DMS 273 (cell line): ENCODE results near the gene CTXN3.
A peak's percentile ranks its signal among the peaks of the same experiment; 100 is the strongest.

ENCODE experiments used
- DNase-seq: peaks from one replicate; lab custom pipeline; 2025; ENCODE audit not compliant: unreplicated experiment; lab: John Stamatoyannopoulos, UW

CTXN3 gene

DNA sequence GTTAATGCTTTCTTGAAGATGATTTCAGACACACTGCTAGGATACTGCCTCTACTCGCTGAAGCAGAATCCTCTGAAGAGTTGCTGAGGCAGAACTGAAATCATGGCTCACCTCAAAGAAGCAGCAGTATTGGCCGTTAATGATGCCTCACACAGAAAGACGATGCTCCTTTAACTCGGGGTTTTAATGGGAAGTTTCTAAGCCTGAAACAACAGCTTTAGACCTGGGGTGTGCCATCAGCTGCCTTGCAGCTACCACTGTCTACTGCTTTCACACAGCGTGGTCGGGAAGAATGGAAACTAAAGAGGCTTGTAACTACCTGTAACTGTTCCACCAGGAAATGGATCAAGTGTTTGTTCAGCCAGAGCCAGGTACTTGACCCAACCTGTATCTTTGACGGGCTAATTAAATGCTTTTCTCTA, at the start of gene CTXN3:
Gene CTXN3 (plus strand): TSS at position 65 of the 422 bp plus-strand sequence. CDS start 8,440 bp downstream, outside the sequence.
- DNase-seq: no peak

DNA sequence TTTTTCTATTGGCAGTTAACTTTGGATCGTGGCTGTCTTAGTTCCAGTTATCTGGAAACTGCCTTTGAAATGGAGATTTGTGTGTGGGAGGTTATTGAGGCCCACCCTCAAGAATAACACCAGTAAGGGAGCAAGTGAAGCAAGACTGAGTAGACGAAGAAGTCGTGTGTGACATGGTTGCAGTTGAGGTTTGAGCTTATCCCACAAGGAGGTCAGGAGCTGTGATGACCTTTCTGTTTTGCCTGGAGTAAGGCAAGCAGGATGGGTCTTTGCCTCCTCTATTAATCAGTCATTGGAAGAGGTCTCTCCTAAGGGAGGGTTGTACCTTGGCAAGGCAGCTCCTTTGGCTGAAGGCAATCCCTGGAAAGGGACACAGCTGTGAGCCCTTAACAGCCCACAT, 49.6 kb upstream of the CTXN3 start:
- no peak for DNase-seq

DNA sequence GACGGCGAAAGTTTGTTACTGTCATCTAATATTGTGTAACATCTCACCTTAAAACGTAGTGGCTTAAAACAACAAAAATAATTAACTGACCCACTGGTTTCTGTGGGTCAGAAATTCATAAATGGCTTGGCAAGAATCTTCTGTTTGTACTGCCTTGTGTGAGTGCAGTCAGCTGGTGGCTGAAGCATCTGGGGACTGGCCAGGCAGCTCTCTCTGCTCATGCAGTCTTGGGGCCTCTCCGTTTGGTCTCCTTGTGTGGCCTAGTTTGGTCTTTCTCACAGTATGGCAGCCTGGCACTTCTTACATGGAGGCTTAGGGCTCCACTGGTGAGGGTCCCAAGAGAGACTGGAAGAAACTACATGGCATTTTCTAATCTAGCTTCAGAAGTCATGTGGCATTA, 49.0 kb upstream of the CTXN3 start:
- DNase-seq: no peak

DNA sequence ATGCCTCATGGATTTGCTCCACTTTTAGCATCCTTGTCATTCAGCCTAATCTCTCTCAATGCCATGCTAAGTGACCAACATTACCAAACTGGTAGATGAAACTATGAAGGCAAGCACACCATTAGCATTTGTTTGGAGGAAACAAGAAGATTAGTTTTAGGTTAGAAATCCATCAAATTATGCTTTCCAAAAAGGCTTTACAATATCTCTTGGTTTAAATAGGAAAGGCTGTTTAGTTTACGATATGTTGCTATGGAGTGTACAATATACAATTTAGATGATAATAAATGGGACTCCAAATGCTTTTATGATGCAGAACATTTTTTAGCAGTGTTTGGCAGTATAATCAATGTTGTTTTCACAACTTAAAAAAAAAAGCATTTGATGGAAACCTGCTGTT, 47.8 kb upstream of the CTXN3 start:
- no peak for DNase-seq

DNA sequence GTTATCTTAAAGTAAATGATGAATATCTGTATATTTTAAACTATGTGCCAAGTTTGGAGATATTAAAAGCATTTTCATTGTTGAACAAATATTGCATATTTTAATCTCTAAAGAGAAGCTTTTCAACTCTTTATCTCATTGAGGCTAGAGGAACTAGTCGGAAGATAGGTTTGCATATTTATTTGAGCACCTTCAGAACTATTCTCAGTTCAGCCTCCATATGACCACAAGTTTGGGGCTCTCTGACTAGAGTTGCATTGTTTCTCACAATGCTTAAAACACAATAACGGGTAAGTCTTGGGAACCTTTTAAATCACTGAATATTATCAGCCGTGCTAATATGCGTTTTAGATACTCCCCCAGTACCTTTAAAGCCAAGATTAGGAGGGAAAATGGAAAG, 47.3 kb upstream of the CTXN3 start:
- no peak for DNase-seq

DNA sequence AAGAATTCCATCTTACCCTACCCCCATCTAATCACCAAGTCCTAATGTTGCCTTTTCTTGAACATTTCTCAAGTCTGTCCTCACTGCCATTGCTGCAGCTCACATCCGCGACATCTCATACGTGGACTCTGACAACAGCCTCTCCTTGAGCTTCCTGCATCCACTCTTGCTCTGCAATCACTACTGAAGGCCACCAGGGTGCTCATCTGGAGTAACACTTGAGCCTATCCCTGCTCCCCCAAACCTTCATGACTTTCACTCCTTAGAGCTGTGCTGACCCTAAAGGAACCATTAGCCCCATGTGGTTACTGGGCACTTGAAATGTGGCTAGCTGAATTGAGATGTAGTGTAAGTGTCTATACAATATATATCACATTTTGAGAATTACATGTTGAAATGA, 46.4 kb upstream of the CTXN3 start:
- DNase-seq: no peak

DNA sequence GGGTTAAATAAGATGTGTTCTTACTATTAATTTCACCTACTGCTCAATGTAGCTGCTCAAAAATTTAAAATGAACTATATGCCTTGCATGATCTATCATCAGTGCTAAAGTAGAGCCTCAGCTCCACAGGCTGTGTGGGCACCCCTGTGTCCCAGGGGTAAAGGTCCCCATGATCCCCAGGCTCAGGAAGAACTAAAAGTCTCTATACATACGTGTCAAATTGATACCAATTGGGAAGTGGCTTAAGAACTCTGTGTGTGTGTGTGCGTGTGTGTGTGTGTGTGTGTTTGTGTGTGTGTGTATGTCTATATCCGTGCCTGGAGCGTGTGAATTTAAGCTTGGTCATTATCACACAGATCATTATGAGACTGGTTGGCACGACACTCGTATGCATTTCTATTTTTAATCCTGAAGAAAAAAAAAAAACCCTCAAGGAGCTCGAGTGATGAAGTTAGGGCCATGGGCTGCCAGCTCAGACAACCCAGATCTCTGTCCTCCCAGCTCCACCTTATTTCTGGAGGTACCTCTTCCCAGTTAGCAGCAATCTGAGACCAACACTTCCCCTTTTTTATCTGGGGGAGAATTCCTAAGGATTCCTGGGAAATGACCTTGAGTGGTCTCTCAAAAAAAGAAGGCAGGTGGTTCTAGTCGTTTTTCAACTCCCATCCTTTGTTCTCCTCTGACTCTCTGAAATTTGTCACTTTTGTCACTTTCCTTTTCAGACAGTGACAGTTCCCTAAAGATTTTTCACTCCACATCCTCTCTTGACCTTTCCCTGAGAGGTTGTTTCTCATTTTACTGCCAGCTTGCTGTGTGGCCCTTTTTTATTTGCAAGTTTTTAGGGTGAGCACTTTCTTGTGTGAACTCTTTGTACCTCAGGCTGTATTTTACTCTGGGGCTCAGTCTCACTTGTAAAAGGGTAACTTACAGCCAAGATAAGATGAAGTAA, 45.7 kb upstream of the CTXN3 start:
- no peak for DNase-seq

DNA sequence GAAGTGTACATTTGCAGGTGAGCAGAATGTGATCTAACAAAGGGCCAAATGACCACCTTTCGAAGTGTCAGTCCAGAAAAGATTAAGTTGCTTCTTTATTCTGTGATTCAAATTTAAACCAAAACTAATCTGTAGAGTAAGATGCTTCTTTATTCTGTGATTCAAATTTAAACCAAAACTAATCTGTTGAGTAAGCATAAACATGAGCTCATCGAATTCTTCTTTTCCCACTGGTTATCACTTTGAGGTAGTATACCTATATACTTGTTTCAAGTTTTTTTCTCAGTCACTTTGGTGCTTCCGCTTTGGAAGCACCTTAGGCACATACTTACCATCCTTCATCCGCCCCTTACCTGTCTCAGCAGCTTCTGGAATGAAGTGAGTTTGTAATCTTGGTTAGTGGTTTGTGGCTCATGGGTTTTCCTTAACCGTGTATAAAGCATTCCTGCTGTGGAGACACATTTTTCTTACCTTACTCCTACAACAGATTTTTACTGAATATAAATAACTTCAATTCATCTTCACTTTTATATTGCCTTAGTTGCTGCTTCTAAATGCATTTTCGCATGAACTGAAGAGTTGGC, 40.7 kb upstream of the CTXN3 start:
- DNase-seq: no peak

DNA sequence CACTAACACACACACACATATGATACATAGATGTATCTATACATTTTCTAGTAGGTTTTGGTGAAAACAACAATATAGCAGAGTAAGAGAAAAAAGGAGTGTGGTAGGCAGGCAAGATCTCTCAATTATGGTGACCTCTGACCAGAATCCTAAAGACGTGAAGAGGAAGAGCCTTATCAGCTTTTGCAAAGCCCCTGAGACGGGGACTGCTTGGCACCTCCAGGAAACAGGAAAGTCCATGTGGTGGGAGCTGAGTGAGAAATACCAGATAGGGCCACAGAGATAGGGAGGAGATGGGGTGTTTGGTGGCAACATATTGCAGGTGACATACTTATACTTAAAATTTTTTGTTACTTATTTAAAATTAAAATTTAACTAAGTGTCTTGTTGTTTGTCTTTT, 39.9 kb upstream of the CTXN3 start:
- DNase-seq: no peak

DNA sequence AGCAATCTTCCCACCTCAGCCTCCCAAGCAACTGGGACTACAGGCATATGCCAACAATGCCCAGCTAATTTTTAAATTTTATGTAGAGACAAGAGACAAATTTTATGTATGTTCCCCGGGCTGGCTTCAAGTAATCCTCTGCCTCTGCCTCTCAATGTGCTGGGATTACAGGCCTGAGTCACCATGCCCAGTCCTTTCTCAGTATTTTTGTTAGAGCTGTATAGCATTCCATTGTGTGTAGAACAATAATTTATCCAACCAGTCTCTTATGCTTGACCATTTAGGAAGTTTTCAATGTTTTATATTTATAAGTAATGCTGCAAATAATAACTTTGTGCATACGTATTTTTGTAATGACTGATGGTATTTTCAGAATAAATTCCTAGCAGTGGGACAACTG, 38.9 kb upstream of the CTXN3 start:
- DNase-seq: no peak

DNA sequence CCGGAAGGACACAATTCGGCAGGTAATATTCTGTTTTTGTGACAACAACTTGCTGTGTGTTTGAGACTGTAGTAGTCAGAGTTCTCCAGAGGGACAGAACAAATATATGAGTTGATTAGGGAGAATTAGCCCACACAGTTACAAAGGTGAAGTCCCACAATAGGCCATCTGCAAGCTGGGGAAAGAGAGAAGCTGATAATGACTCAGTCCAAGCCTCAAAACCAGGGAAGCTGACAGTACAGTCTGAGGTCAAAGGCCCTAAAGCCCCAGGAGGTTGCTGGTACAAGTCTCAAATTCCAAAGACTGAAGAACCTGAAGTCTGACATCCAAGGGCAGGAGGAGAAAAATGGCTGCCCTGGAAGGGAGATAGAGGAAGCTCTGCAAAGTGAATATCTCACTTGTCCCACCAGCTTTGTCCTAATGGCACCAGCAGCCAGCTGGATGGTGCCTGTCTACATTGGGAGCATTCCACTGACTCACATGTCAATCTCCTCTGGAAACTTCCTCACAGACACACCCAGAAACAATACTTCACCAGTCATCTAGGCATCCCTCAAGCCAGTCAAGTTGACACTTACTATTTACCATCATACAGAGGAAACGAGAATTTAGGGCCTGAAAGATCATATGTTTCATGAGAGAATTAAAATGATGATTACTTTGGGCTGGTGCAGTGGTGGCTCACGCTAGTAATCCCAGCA, 36.3 kb upstream of the CTXN3 start:
- no peak for DNase-seq

DNA sequence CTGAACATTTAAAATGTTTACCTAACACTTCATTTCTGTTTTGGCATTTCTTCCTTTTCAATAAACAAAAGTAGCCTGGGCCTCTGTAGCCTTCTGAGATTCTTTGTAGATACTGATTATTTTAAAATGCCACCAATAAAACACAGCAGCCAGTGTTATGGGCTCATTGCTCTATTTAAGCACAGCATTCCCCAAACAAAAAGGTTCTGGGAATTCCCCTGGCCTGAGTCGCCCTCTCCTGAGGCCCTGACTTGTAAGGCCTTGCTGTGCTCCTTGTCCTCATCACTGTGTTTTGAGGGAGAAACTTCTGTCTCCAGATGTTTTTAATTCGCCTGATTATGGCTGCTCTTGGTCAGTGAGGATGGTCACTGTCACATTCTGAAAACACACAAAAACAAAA, 33.0 kb upstream of the CTXN3 start:
- DNase-seq: no peak

DNA sequence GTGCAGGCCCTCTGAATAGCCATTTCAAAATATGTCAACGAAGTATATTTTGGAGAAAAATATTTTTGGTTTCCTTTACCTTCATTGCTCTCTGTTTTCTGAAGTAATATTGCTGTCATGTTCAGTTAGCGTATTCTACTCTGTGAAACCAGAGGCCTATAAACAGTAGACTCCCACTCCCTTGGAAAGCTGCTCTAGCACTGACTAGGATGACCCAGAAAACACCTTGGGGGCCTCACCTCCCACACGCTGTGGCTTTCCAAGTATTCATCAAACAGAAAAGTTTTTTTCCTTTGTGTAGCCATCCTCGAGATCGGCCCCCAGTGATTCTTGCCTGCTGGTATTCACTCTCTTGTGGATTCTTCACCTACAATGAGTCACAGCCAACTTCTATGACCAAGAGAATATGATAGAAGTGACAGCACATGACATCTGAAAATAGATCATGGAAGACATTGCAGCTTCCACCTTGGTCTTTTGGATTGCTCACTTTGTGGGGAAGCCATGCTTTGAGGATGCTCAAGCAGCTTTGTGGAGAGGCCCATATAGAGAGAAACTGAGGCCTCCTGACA, 28.9 kb upstream of the CTXN3 start:
- no peak for DNase-seq

DNA sequence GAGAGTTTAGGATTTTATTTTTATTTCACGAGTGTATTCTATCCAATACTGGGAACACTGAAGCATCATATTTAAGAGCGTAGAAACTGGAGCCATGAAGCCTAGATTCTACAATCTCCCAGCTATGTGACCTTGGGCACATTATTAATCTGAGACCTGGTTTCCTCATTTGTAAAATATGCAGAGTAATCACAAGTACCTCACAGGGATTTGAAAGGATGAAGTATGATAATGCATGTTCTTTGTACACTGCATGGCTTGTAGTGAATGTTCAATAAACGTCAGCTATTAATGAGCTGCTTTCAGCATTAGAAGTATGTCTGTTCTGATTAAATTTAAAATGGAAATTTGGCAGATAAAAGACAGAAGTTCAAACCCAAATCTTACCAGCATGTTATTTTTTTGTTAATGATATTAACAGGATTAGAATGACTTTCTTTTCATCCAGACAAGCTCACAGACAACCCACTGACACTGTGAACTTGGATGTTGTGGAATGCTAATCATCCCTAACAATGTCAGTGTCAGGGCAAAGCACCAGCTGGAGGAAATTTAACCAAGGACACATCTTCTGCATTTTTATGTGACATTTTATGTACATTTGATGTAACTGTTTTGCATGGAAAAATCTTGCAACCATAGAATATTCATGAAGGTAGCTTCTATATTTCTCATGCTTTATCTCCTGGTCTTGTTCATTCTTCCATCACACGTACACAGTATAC, 27.1 kb upstream of the CTXN3 start:
- DNase-seq: no peak

DNA sequence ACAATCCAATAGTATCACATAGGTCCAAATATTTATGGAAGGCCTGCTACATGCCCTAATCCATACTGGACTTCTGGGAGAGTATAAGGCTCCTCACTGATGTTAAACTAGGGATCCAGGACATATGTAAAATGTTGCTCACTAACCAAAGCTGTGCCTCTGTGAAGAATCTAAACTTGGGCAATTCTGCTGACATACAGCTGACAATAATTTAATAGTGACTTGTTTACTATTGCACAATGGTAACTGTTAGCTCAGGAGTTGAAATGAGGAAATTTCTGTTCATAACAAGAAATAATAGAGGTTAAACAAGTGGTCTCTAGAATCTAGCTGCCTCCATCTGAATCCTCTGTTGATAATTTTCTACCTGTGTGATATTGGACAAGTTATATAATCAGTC, 14.9 kb upstream of the CTXN3 start:
- DNase-seq: no peak

DNA sequence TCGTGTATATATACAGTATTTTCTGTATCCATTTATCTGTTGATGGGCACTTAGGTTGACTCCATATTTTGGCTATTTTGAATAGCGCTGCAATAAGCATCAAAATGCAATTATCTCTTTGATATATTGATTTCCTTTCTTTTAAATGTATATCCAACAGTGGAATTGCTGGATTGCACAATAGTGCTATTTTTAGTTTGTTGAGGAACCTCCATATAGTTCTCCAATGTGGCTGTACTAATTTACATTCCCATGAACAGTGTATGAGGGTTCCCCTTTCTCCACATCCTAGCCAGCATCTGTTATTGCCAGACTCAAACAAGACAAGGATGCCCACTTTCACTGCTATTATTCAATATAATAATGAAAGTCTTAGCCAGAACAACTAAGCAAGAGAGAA, 9.1 kb upstream of the CTXN3 start:
- no peak for DNase-seq

DNA sequence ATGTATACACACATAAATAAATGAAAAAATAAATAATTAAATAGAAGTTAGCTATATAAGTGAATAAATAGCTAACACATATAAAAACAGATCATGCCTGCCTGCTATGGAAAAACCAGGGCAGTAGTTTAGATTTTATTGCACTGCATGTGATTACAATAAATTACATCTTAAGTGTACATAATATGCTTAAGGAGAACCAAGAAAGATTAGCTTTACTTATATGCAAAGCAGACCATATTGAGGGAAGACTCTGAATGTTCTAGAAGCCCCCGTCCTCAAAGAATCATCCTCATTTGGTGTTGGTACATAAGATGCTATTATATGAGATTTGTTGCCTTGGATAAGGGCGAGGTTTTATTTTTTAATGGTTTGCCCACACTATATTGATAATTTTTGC, 5.9 kb upstream of the CTXN3 start:
- no peak for DNase-seq

DNA sequence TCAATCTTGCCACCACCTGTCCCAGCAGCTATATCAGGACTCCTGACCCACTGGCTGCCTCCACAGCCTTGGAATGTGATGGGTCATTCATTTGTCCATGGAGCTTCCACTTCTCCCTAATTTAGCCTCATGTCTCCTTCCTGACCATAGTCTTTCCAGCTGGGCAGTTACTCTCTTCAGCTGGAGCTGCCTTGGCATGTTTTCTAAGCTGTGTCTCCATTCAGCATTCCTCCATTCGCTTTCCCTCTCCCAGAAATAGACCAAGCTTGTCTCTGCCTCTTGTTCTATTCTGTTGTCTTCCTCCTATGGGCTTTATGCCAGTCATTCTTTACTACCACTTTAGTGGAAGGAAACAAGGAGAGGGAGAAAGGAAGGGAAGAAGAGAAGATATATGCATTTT, 5.3 kb upstream of the CTXN3 start:
- DNase-seq: no peak

DNA sequence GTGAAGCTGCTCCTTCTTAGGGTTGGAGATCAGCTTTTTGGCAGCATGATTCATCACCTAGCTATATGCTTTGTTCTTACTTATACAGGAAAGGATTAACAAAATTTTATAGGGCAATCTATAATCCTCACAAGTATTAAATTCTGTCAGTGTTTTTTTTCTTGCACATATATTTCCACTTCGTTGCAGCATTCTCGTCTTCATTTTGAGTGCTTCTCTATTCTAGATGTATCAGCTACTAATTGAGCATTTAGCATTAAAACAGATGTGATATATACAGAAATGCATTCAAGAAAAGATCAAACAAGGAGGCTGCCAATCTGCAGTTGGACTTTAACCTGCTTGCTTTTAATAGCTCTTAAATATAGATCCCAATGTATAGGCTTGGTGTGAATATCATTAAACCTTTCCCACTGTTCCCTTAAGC, 3.6 kb upstream of the CTXN3 start:
- DNase-seq: no peak

DNA sequence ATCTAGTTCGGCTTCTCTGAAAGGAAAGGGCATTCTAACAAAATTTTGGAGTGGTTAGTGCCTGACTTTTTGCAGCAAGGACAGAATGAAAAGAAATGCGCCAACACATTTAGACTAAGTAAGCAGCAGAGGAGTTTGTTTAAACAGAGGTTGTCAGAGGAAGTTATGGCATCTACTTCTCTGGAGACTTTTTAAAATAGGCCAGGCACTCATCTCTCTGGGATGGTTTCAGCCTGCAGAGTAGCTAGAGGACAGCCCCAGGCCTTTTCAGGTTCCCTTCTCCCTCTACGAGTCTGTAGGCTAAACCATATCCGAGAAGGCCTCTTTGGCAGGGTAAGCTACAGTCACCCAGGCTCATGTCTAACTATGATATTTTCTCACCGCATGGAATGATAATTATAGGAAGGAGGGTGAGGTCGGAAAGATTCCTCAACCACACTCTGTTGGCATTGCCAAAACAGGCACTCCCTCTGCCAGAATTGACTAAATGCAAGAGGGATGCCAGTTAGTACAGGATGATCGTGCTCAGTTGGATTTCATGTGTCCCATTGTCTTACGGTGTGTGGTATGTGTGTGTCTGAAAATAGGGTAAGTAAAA, 1.4 kb upstream of the CTXN3 start:
- DNase-seq: no peak

DNA sequence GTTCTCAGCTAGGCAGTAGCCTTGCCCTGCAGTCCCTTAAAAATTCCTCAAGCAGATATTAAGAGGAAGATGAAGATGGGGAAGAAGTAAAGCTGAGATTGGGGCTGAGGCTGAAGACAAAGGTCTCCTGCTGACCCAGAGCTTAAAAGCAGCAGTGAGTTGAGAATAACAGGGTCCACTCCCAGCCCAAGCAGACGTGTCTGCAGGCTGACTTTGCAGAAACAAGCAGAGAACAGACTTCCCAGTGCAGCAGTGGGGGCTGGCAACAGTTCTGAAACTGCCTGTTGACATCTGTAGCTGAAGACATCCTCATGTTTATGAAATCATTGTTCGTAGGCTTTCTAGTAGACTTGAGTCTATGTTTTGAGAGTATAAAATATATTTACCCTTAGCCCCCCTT, 1.1 kb downstream of the CTXN3 start:
- peak; percentile 5 for DNase-seq
